DND-41 (cell line): ENCODE data around the gene TPD52L2.

Experiments used
- ATAC-seq: fragments of 200-7000 bp; cut with Tn5 transposase; 3 replicates; pipeline ENCODE4 v1.9.1; 2021; ENCODE audit warnings: low read depth; ENCODE audit not compliant: insufficient read depth
- DNase-seq: peaks from one replicate; pipeline ENCODE4 v3.0.0-alpha.2; 2020
- H2AFZ ChIP-seq: 2 replicates; pipeline ENCODE4 v1.6.0; 2012; ENCODE audit warnings: low read depth, low read length
- H3K27ac ChIP-seq: 2 replicates; pipeline ENCODE4 v1.5.1; 2012; ENCODE audit warnings: low read length, inconsistent platforms
- H3K27me3 ChIP-seq: fragments of 200-600 bp; sonication (generic); 2 replicates; pipeline ENCODE4 v1.6.0; 2012; ENCODE audit warnings: low read length, mild to moderate bottlenecking, inconsistent platforms; ENCODE audit not compliant: insufficient read depth, poor library complexity
- H3K36me3 ChIP-seq: 2 replicates; pipeline ENCODE4 v1.5.1; 2012; ENCODE audit warnings: low read length, inconsistent platforms; ENCODE audit not compliant: insufficient read depth
- H3K4me1 ChIP-seq: 2 replicates; pipeline ENCODE4 v1.5.1; 2012; ENCODE audit warnings: mild to moderate bottlenecking, low read length; ENCODE audit not compliant: insufficient read depth
- H3K4me2 ChIP-seq: 2 replicates; pipeline ENCODE4 v1.6.0; 2012; ENCODE audit warnings: mild to moderate bottlenecking, moderate library complexity, low read length, inconsistent platforms; ENCODE audit not compliant: insufficient read depth
- H3K4me3 ChIP-seq, 2 experiments: fragments of 200-600 bp in 1 of 2; shearing (Covaris generic) in 1 of 2; 2 replicates each; pipeline ENCODE4 v1.5.1; 2012 to 2016; ENCODE audit warnings: inconsistent platforms in 2 of 2, low read length in 2 of 2, mild to moderate bottlenecking in 2 of 2, low read depth in 1 of 2, moderate library complexity in 1 of 2
- H3K79me2 ChIP-seq: 2 replicates; pipeline ENCODE4 v1.6.0; 2012; ENCODE audit warnings: low read length, inconsistent platforms; ENCODE audit not compliant: insufficient read depth
- H3K9ac ChIP-seq: 2 replicates; pipeline ENCODE4 v1.6.0; 2012; ENCODE audit warnings: low read depth, mild to moderate bottlenecking, inconsistent platforms, low read length, moderate library complexity
- H3K9me3 ChIP-seq: 2 replicates; pipeline ENCODE4 v1.5.1; 2012; ENCODE audit warnings: low read length, moderate library complexity, mild to moderate bottlenecking, inconsistent platforms; ENCODE audit not compliant: insufficient read depth, severe bottlenecking
- H4K20me1 ChIP-seq: 2 replicates; pipeline ENCODE4 v1.6.0; 2012; ENCODE audit warnings: low read length; ENCODE audit not compliant: insufficient read depth
- CTCF ChIP-seq: IDR thresholded peaks from 2 replicates; pipeline ENCODE4 v1.5.1; 2012; ENCODE audit warnings: borderline replicate concordance, low read length, moderate library complexity, mild to moderate bottlenecking; ENCODE audit not compliant: poor library complexity, severe bottlenecking; ENCODE audit errors: extremely low read depth
- EZH2 ChIP-seq: IDR thresholded peaks from 3 replicates; pipeline ENCODE4 v1.6.1; 2012; ENCODE audit warnings: borderline replicate concordance, low read depth, mild to moderate bottlenecking, moderate library complexity, low read length, inconsistent platforms; ENCODE audit not compliant: severe bottlenecking

TPD52L2 gene

GRCh38 chr20:63934271-63935068 is 69.4 kb downstream of the TPD52L2 start:
- H3K79me2 ChIP-seq: peaks cover 32% of the 10 kb centered on the region
- H3K4me1 ChIP-seq: no peaks in the 10 kb centered on the region
- no peak overlapping the region for H2AFZ ChIP-seq
- H3K27me3 ChIP-seq: no peaks in the 10 kb centered on the region
- TF ChIP-seq EZH2: no peak
- peak; percentile 49 for TF ChIP-seq CTCF
- H3K9me3 ChIP-seq: no peaks in the 10 kb centered on the region
- H3K9ac ChIP-seq: no peak overlapping the region
- 0 out of 3 replicates have a peak, but pooled peaks have one; percentile 40 for ATAC-seq
- no peak for DNase-seq
- no peak overlapping the region for H3K27ac ChIP-seq
- peaks cover 65% of the 10 kb centered on the region for H4K20me1 ChIP-seq
- peaks cover 83% of the 10 kb centered on the region for H3K36me3 ChIP-seq
- H3K4me3 ChIP-seq: no peak overlapping the region
- no peak overlapping the region for H3K4me2 ChIP-seq

GRCh38 chr20:63935447-63935846 is 70.4 kb downstream of the TPD52L2 start:
- Histone ChIP-seq H3K4me1 (no peaks in the 10 kb centered on the region), H4K20me1 (peaks cover 74% of the 10 kb centered on the region), H2AFZ (no peak overlapping the region), H3K9ac (no peak overlapping the region), H3K27ac (no peak overlapping the region), H3K27me3 (no peaks in the 10 kb centered on the region), H3K9me3 (no peaks in the 10 kb centered on the region), H3K36me3 (peaks cover 83% of the 10 kb centered on the region), H3K79me2 (peaks cover 37% of the 10 kb centered on the region), H3K4me2 (no peak overlapping the region), H3K4me3 (no peak overlapping the region)
- ATAC-seq: no peak
- TF ChIP-seq EZH2: no peak
- no peak for TF ChIP-seq CTCF
- no peak for DNase-seq

GRCh38 chr20:63937596-63937995 is 72.5 kb downstream of the TPD52L2 start:
- Histone ChIP-seq H3K27ac (no peak overlapping the region), H3K36me3 (peaks cover 79% of the 10 kb centered on the region), H3K4me2 (no peak overlapping the region), H3K79me2 (peaks cover 36% of the 10 kb centered on the region), H4K20me1 (peaks cover 75% of the 10 kb centered on the region), H3K27me3 (no peaks in the 10 kb centered on the region), H3K9ac (no peak overlapping the region), H3K4me1 (no peaks in the 10 kb centered on the region), H3K9me3 (no peaks in the 10 kb centered on the region), H3K4me3 (no peak overlapping the region), H2AFZ (no peak overlapping the region)
- no peak for ATAC-seq
- no peak for DNase-seq
- TF ChIP-seq EZH2 (no peak), CTCF (no peak)
